ENCODE results near the gene IGLL5.

The IGLL5 gene

GRCh38 chr22:22880645-22881044 is 7.0 kb upstream of the IGLL5 start:
- no peak for DNase-seq (ENCODE audit: low read depth)
- TF ChIP-seq, protein P1, sequence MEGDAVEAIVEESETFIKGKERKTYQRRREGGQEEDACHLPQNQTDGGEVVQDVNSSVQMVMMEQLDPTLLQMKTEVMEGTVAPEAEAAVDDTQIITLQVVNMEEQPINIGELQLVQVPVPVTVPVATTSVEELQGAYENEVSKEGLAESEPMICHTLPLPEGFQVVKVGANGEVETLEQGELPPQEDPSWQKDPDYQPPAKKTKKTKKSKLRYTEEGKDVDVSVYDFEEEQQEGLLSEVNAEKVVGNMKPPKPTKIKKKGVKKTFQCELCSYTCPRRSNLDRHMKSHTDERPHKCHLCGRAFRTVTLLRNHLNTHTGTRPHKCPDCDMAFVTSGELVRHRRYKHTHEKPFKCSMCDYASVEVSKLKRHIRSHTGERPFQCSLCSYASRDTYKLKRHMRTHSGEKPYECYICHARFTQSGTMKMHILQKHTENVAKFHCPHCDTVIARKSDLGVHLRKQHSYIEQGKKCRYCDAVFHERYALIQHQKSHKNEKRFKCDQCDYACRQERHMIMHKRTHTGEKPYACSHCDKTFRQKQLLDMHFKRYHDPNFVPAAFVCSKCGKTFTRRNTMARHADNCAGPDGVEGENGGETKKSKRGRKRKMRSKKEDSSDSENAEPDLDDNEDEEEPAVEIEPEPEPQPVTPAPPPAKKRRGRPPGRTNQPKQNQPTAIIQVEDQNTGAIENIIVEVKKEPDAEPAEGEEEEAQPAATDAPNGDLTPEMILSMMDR (IDR thresholded peaks at IDR 0.05; ENCODE audit: control insufficient read depth, extremely low read depth, insufficient read depth), result no peak
- no peak overlapping the region for H3K4me3 ChIP-seq (ENCODE audit: low read depth, low read length)

DNA sequence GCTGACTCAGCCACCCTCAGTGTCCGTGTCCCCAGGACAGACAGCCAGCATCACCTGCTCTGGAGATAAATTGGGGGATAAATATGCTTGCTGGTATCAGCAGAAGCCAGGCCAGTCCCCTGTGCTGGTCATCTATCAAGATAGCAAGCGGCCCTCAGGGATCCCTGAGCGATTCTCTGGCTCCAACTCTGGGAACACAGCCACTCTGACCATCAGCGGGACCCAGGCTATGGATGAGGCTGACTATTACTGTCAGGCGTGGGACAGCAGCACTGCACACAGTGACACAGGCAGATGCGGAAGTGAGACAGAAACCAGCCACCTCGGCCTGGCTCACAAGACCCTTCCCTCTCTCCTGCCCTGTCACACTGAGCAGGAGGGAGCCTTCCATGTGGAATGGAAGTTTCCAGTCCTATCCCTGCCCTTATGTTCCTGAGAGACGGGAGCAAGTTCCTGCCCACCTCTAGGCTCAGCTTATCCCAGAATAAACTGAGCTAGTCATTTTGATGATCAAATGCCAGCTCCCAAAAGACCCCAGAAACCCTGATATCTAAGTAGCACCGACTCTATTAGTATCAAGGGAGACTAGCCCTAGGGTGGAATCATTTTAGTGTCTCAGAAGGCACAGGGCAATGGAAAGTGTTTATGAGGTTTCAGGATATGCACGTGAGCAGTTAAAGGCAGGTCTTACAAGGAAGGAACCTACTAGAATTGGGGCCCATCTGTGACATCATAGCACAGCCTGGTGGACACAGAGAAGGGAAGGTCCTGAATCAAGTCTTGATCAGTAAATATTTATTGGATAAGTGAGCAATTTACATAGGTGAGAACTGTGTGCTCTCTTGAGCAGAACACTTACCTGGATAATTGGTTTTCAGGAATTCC is 6.3 kb upstream of the IGLL5 start:
- TF ChIP-seq, protein P1 (IDR thresholded peaks at IDR 0.05; ENCODE audit: control insufficient read depth, extremely low read depth, insufficient read depth), result no peak
- DNase-seq (ENCODE audit: low read depth), result no peak
- no peak overlapping the region for H3K4me3 ChIP-seq (ENCODE audit: low read depth, low read length)

- H3K4me3 ChIP-seq (ENCODE audit: low read depth, low read length), result no peak overlapping the region
- DNase-seq (ENCODE audit: low read depth), result no peak
- TF ChIP-seq, protein P1 (IDR thresholded peaks at IDR 0.05; ENCODE audit: control insufficient read depth, extremely low read depth, insufficient read depth), result no peak
Observed at GRCh38 chr22:22882033-22882717, 5.4 kb upstream of the IGLL5 start.

GRCh38 chr22:22883090-22883727 is 4.4 kb upstream of the IGLL5 start:
- TF ChIP-seq, protein P1 (IDR thresholded peaks at IDR 0.05; ENCODE audit: control insufficient read depth, extremely low read depth, insufficient read depth), result no peak
- DNase-seq (ENCODE audit: low read depth), result no peak
- no peak overlapping the region for H3K4me3 ChIP-seq (ENCODE audit: low read depth, low read length)

DNA sequence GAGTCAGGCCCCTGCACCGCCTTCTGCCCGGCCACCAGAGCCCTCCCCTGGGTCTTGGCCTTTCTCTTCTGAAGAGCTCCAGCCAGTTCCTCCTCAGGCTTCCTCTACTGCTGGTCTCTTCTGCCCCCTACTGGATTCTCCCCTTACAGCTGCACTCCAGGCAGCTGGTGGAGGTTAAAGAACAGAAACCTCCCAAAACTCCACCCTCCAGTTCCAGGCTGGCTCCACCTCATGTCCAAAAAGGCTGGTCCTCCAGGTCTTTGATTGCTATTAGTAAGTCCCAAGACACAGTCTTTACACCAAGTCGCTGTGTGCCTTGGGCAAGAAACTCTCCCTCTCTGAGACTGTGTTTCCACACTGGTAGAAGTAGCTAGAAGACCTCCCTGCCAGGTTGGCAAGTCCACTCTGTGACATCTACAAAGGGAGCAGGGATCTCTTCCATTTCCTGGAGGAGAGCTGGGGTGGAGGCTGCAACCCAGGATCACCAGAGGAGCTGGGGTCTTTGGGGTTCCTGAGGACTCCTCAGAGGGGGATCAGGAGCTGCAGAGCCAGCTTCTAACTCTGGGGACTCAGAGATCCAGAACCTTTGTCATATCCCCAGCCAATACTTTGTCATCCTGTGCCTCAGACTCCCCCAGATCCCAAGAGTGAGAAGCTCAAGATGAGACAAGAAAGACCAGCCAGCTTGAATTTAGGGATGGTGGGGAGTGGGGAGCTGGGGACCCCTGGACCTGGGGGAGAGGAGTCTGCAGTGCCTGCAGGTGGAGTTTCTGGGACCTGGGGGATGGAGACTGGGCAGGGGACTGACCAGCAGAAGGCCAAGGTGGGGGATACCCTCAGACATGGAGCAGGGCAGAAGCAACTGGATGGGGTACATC is 3.4 kb upstream of the IGLL5 start:
- no peak overlapping the region for H3K4me3 ChIP-seq (ENCODE audit: low read depth, low read length)
- TF ChIP-seq, protein P1 (IDR thresholded peaks at IDR 0.05; ENCODE audit: control insufficient read depth, extremely low read depth, insufficient read depth), result peak; percentile 82
- peak; percentile 46 for DNase-seq (ENCODE audit: low read depth)
